Adipocyte (in vitro differentiated cells): ENCODE data around the gene KCNIP3.
"Not testable (repeated sequence)": the region's sequence is repeated elsewhere in the genome, so short reads cannot be mapped to it uniquely, and the experiment has no call there.

Experiments
- DNase-seq: peaks from one replicate; pipeline ENCODE4 v3.0.0-alpha.2; 2015; ENCODE audit warnings: low read depth
- H3K27me3 ChIP-seq: replicated peaks from 2 replicates; pipeline ENCODE4 v1.7.0; 2013; ENCODE audit warnings: mild to moderate bottlenecking, low read length, moderate library complexity; ENCODE audit not compliant: control insufficient read depth, insufficient read depth
- H3K36me3 ChIP-seq: 2 replicates; pipeline ENCODE4 v1.7.0; 2013; ENCODE audit warnings: low read length, mild to moderate bottlenecking, moderate library complexity; ENCODE audit not compliant: control insufficient read depth, insufficient read depth, severe bottlenecking
- H3K4me1 ChIP-seq: 2 replicates; pipeline ENCODE4 v1.7.0; 2013; ENCODE audit warnings: mild to moderate bottlenecking, low read length, moderate library complexity; ENCODE audit not compliant: control insufficient read depth, insufficient read depth
- H3K4me3 ChIP-seq: 2 replicates; pipeline ENCODE4 v1.7.0; 2013; ENCODE audit warnings: mild to moderate bottlenecking, low read length, moderate library complexity
- H3K9ac ChIP-seq: 2 replicates; pipeline ENCODE4 v1.7.0; 2013; ENCODE audit warnings: mild to moderate bottlenecking, low read length, moderate library complexity
- H3K9me3 ChIP-seq: 2 replicates; pipeline ENCODE4 v1.7.0; 2013; ENCODE audit warnings: mild to moderate bottlenecking, low read length, moderate library complexity; ENCODE audit not compliant: control insufficient read depth

The KCNIP3 gene

DNA sequence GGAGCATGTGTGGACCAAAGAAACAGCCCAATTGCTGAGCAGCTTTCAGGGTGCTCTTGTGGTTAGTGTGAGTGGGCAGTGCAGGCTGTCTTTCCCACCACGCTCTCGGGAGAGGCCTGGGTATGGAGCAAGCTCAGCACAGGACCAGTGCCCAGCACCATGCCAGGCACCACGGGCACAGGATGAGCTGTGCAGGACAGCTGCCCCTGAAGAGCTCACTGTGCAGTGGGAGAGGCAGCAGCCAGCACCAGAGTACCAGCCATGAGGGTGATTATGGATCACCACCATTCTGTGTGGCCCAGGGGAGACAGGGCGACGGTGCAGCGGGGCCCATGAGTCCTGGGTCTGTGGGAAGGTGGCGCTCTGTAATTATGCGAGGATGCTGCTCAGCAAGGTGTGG, 75.7 kb downstream of the KCNIP3 start:
- Histone ChIP-seq H3K27me3 (no peaks in the 10 kb centered on the region), H3K4me3 (no peak overlapping the region), H3K36me3 (no peaks in the 10 kb centered on the region), H3K9ac (no peak overlapping the region), H3K4me1 (no peaks in the 10 kb centered on the region), H3K9me3 (peaks cover 9% of the 10 kb centered on the region)
- DNase-seq, result no peak

DNA sequence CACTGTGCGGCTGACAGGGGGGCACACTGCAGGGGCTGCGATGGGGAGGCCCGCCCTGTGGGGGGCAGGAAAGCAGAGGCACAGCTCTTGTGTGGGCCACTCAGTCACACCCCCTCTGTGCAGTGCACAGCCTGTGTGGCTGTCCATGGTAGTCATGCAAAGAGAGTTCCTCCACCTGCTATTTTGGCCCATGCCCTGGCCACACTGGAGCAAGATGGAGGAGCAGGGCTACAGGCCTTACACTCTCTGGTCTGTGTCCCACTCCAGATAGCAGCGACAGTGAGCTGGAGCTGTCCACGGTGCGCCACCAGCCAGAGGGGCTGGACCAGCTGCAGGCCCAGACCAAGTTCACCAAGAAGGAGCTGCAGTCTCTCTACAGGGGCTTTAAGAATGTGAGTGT, 76.9 kb downstream of the KCNIP3 start:
- H3K36me3 ChIP-seq, result no peaks in the 10 kb centered on the region
- peaks cover 9% of the 10 kb centered on the region for H3K9me3 ChIP-seq
- H3K4me3 ChIP-seq, result no peak overlapping the region
- H3K9ac ChIP-seq, result no peak overlapping the region
- DNase-seq, result no peak
- H3K4me1 ChIP-seq, result no peaks in the 10 kb centered on the region
- H3K27me3 ChIP-seq, result no peaks in the 10 kb centered on the region

DNA sequence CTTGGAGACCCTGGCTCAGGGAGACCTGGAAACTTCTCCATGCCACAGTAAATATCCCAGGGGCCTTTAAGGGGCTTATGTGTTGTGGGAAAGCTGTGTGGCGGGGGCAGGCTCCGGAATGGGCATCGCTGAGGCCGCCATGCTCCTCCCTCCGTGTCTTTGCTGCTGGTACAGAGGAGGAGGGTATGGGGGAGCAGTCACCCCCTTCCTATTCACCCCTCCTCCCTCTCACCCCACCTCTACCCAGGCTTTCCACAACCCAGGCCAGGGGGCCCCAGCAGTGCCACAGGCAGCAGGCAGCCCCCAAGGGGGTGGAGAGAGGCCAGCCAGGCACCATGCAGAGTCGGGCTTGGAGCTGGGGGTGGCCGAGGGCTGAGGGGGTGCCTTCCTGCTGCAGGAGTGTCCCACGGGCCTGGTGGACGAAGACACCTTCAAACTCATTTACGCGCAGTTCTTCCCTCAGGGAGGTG, 77.3 kb downstream of the KCNIP3 start:
- H3K36me3 ChIP-seq, result no peaks in the 10 kb centered on the region
- no peak overlapping the region for H3K9ac ChIP-seq
- H3K4me1 ChIP-seq, result no peaks in the 10 kb centered on the region
- H3K4me3 ChIP-seq, result no peak overlapping the region
- no peak for DNase-seq
- H3K27me3 ChIP-seq, result no peaks in the 10 kb centered on the region
- peaks cover 9% of the 10 kb centered on the region for H3K9me3 ChIP-seq

DNA sequence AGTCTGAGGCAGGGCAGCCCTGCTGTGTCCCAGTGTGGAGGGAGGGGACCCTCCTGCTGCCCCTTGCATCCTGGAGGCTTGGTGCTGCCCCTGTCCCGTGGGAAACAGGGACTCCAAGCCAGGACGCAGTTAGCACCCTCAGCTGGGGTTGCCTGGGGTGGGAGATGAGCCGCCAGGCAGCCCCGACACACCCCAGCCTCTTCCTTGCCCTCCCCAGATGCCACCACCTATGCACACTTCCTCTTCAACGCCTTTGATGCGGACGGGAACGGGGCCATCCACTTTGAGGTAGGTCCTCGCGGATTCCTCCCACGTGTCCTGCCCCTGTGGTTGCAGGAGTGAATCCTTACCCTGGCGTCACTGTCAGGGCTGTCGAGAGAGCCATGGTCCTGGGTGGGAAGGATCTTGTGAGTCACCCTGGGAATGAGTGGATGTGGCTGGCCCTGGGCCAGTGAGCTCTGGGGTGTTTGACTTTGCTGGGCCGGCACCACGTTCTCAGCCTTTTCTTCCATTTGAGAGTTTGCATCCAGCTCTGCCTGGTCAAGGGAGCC, 77.8 kb downstream of the KCNIP3 start:
- H3K9me3 ChIP-seq, result peaks cover 8% of the 10 kb centered on the region
- H3K4me3 ChIP-seq, result no peak overlapping the region
- H3K9ac ChIP-seq, result no peak overlapping the region
- no peaks in the 10 kb centered on the region for H3K27me3 ChIP-seq
- H3K36me3 ChIP-seq, result no peaks in the 10 kb centered on the region
- no peaks in the 10 kb centered on the region for H3K4me1 ChIP-seq
- no peak for DNase-seq

DNA sequence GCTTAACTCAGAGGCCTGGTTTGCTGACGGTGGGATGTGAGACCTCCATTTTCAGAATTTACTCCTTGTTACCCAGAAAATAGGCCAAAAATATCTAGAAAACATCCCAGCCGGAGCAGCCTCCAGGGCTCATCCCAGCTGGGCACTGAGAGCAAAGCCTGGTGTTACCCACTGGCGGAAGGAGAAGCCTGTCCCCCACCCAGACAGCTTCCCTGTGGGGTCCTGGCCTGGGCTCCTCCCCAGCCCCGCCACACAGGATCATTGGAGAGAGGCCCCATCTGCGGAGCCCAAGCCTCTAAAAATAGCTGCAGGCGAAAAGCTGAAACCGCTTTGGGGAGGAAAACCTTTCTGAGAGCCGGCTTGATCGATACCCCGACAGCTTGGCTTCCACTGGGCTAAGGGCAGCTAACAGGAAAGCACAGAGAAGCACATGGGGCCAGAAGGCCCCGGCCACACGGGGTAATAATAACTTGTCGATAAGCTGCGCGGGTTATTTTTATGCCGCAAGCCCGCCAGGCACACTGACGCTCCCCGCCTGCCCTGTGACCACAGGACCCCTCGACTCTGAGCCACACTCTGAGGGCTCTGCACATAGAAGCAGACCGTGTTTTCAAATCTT, 78.5 kb downstream of the KCNIP3 start:
- Histone ChIP-seq H3K36me3 (no peaks in the 10 kb centered on the region), H3K9ac (no peak overlapping the region), H3K4me3 (no peak overlapping the region), H3K4me1 (no peaks in the 10 kb centered on the region), H3K27me3 (no peaks in the 10 kb centered on the region), H3K9me3 (peaks cover 3% of the 10 kb centered on the region)
- DNase-seq, result no peak

DNA sequence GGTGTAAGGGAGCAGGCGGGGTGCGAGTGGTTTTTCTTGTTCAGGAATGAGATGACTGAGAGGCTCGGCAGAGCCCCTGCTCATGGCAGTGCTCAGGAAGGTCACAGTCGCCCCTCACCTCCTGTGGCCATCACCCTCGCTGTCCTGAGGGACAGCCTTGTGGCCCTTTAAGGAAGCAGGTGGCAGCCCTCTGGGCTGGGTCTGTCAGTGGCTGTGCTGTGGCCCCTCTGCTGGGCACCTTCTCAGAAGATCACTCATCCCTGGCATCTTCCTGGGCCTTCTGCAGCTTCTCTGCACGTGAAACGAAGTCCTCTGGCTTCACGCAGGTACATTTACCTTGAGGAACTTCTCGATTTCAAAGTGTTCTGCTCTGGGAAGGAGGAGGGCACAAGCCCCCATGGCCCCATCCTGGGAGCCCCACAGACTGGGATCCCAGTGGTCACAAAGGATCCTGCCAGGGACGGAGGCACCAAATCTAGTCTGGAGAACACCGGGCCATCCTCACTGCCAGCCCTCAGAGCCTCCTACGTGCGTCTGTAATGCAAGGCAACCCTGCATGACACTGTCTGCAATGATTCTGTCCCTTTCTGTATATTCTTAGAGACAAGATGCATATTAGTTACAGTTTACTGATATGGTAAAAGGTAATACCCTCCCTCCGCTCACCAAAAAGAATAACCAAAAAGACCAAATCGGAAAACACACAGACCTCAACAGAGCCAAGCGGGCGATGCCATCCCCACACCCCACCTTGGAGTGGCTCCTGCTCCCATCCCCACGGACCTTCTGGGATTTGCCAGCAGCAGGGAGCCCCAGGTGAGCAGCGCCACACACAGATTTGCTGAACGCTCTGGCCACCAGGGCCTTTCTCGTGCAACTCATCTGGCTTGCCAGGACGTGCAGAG, 79.4 kb downstream of the KCNIP3 start:
- H3K9ac ChIP-seq, result no peak overlapping the region
- no peak for DNase-seq
- no peaks in the 10 kb centered on the region for H3K27me3 ChIP-seq
- no peaks in the 10 kb centered on the region for H3K4me1 ChIP-seq
- no peaks in the 10 kb centered on the region for H3K9me3 ChIP-seq
- H3K36me3 ChIP-seq, result no peaks in the 10 kb centered on the region
- H3K4me3 ChIP-seq, result no peak overlapping the region

DNA sequence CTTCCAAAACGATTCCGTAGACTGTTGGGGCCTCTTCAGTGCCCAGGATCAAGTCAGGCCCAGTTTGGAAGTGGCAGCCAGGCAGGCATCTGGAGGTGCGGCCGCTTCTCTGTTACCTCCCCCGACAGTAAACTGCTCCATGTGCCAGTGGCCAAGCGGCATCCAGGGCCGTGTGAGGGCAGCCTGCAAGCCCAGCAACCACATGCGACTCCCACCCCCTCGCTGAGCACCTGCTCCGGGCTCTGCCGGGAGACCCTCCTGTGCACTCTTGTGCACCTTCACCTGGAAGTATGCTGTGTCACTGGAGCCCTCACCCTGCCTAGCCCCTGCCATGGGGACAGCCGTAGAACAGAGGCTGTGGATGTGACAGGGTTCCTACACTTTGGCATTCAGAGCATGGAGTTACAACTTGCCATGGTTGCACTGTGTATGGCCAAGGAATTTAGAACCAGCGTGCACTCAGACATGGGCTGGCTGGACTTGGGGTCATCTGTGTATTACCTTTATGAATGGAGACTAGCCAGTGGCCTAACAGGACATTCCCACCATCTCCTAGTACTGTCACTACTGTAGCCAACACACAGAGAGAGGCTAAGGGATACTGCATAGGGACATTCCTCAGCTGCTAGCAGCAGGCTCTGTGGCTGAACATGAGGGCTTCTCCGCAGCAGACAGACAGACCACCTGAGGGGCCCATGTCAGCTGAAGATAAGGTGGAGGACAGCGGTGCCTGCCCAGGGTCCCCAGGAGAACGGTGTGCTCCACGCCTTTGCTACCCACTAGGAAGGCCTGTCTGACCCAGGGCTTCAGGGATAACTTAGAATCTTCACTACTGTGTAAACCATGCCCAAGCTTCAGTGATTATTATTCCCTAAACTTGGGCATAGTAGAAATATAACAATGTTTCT, 80.3 kb downstream of the KCNIP3 start:
- Histone ChIP-seq H3K4me1 (no peaks in the 10 kb centered on the region), H3K27me3 (no peaks in the 10 kb centered on the region), H3K9me3 (no peaks in the 10 kb centered on the region), H3K4me3 (no peak overlapping the region), H3K9ac (no peak overlapping the region), H3K36me3 (no peaks in the 10 kb centered on the region)
- no peak for DNase-seq

DNA sequence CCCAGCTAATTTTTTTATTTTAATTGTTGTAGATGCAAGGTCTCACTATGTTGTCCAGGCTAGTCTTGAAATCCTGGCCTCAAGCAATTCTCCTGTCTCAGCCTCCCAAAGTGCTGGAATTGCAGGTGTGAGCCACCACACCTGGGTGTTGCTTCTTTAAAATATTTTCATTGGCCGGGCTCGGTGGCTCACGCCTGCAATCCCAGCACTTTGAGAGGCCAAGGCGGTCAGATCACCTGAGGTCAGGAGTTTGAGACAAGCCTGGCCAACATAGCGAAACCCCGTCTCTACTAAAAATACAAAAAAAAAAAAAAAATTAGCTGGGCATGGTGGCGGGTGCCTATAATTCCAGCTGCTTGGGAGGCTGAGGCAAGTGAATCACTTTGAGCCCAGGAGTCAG, 81.1 kb downstream of the KCNIP3 start:
- not testable (repeated sequence) for H3K9me3 ChIP-seq, H3K4me3 ChIP-seq, H3K9ac ChIP-seq, H3K27me3 ChIP-seq, H3K36me3 ChIP-seq, DNase-seq, H3K4me1 ChIP-seq

DNA sequence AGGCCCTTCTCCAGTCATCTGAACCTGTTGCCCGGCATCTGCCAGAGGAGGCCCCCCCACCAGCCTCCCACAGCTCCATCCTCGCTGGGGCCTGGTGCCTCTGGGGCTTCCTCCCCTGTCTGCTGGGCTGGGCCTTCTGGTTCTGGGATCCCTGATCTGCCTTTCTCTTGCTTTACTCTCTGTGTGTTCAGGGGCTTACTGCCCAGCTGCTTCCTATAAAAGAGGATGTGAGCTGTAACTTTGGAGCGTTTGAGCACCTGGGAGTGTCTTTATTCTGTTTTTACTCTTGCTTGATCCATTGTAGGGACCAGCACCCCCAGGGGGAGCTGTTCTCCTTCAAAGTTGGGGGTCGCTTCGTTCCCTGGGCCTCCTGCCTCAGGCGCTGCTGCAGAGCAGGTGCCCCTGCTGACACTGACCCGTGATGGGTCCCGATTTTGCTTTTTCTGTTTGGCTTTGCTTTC, 82.3 kb downstream of the KCNIP3 start:
- no peak for DNase-seq
- no peaks in the 10 kb centered on the region for H3K36me3 ChIP-seq

DNA sequence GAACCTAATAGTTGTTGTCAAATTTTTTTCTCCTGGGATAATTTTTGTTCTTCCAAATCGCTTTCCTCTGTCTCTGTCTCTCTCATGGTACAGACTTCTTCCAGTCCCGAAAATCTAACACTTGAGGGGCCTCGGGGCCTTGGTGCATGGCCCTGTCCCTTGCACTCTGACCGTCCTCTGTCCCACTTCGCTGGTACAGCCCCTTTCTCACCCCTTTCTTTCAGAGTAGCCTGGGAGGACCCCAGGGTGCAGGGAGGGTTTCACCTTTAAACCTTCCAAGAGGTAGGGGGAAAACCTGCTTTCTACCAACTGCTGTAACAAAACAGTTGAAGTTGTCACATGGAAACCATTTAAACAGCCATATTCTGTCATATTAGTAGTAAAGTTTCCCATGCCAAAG, 83.1 kb downstream of the KCNIP3 start:
- Histone ChIP-seq H3K4me3 (no peak overlapping the region), H3K9me3 (no peaks in the 10 kb centered on the region), H3K4me1 (peaks cover 14% of the 10 kb centered on the region), H3K27me3 (no peaks in the 10 kb centered on the region), H3K9ac (no peak overlapping the region), H3K36me3 (no peaks in the 10 kb centered on the region)
- DNase-seq, result no peak

More for the DNA sequence above, 82.3 kb downstream of the KCNIP3 start:
- no peaks in the 10 kb centered on the region for H3K27me3 ChIP-seq
- H3K9me3 ChIP-seq, result no peaks in the 10 kb centered on the region
- H3K4me3 ChIP-seq, result no peak overlapping the region
- H3K9ac ChIP-seq, result no peak overlapping the region
- H3K4me1 ChIP-seq, result peaks cover 5% of the 10 kb centered on the region
